HEK293T (cell line): Measurements from ENCODE around the gene GPBP1L1.

Experiments
- CTCF ChIA-PET: fragments of 350-600 bp; formaldehyde crosslinking; extraction: SDS; loops from one replicate; lab custom pipeline; 2021; ENCODE audit warnings: antibody characterized with exemption, inconsistent platforms; lab: Yijun Ruan, JAX
- POLR2A ChIA-PET: fragments of 350-600 bp; formaldehyde crosslinking; extraction: SDS; loops from one replicate; lab custom pipeline; 2020; ENCODE audit warnings: antibody characterized with exemption, inconsistent platforms; lab: Yijun Ruan, JAX
- DNase-seq: peaks from one replicate; pipeline ENCODE4 v3.0.0; 2012; ENCODE audit warnings: mixed read lengths; ENCODE audit errors: extremely low spot score
- ARNT ChIP-seq: fragments of 450-650 bp; IDR thresholded peaks from 2 replicates; pipeline ENCODE4 v1.6.1; 2017; ENCODE audit warnings: mild to moderate bottlenecking
- BHLHE40 ChIP-seq: fragments of 450-650 bp; IDR thresholded peaks from 2 replicates; pipeline ENCODE4 v1.6.1; 2016; ENCODE audit warnings: mild to moderate bottlenecking, moderate library complexity, borderline replicate concordance
- CTBP1 ChIP-seq: fragments of 450-650 bp; IDR thresholded peaks from 2 replicates; pipeline ENCODE4 v1.6.1; 2016; ENCODE audit warnings: borderline replicate concordance
- ELF4 ChIP-seq: fragments of 450-650 bp; IDR thresholded peaks from 2 replicates; pipeline ENCODE4 v1.6.1; 2017; ENCODE audit warnings: antibody characterized with exemption
- FOXA1 ChIP-seq: fragments of 450-650 bp; IDR thresholded peaks from 2 replicates; pipeline ENCODE4 v1.6.1; 2016; ENCODE audit warnings: mild to moderate bottlenecking
- FOXK2 ChIP-seq: fragments of 450-650 bp; IDR thresholded peaks from 2 replicates; pipeline ENCODE4 v1.6.1; 2016; ENCODE audit warnings: mild to moderate bottlenecking
- FOXM1 ChIP-seq: fragments of 450-650 bp; IDR thresholded peaks from 2 replicates; pipeline ENCODE4 v1.6.1; 2017; ENCODE audit warnings: mild to moderate bottlenecking, borderline replicate concordance
- HDGF ChIP-seq: fragments of 450-650 bp; IDR thresholded peaks from 2 replicates; pipeline ENCODE4 v1.6.1; 2017; ENCODE audit warnings: antibody characterized with exemption, borderline replicate concordance
- L3MBTL2 ChIP-seq: fragments of 450-650 bp; conservative IDR thresholded peaks from 2 replicates; pipeline ENCODE4 v1.6.1; 2016; ENCODE audit warnings: mild to moderate bottlenecking
- LEF1 ChIP-seq: fragments of 450-650 bp; IDR thresholded peaks from 2 replicates; pipeline ENCODE4 v1.6.1; 2017; ENCODE audit warnings: mild to moderate bottlenecking, borderline replicate concordance
- NFRKB ChIP-seq: fragments of 450-650 bp; IDR thresholded peaks from 2 replicates; pipeline ENCODE4 v1.6.1; 2016; ENCODE audit warnings: mild to moderate bottlenecking, moderate library complexity
- PKNOX1 ChIP-seq: fragments of 450-650 bp; IDR thresholded peaks from 2 replicates; pipeline ENCODE4 v1.6.1; 2016
- SP1 ChIP-seq: fragments of 450-650 bp; IDR thresholded peaks from 2 replicates; pipeline ENCODE4 v1.6.1; 2017
- SUZ12 ChIP-seq: fragments of 450-650 bp; IDR thresholded peaks from 2 replicates; pipeline ENCODE4 v1.6.1; 2016; ENCODE audit warnings: mild to moderate bottlenecking
- TARDBP ChIP-seq: fragments of 450-650 bp; IDR thresholded peaks from 2 replicates; pipeline ENCODE4 v1.6.1; 2016
- ZNF384 ChIP-seq: fragments of 450-650 bp; IDR thresholded peaks from 2 replicates; pipeline ENCODE4 v1.6.1; 2016

The GPBP1L1 gene

DNA sequence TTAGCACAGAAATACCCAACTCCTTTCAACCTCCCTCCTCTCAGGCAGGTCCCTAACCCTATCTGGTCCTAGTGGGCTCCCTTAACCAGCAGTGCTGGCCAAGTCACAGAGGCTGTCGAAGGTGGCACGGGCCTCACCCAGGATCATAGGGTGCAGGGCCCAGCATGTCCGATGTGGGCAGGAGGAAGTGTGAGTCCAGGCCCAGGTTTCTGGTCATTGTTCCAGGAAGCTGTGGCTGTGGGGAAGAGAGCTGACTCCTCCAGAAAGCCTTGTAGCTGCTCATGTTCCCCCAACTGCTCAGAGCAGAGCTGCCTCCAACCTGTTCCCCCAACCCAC, 64.9 kb downstream of the GPBP1L1 start:
- POLR2A ChIA-PET, result no interaction called here
- DNase-seq, result no peak
- CTCF ChIA-PET, result no interaction called here
- no peak for TF ChIP-seq FOXA1
- TF ChIP-seq ZNF384, result no peak
- TF ChIP-seq BHLHE40, result no peak
- TF ChIP-seq SP1, result no peak
- no peak for TF ChIP-seq NFRKB
- no peak for TF ChIP-seq HDGF

DNA sequence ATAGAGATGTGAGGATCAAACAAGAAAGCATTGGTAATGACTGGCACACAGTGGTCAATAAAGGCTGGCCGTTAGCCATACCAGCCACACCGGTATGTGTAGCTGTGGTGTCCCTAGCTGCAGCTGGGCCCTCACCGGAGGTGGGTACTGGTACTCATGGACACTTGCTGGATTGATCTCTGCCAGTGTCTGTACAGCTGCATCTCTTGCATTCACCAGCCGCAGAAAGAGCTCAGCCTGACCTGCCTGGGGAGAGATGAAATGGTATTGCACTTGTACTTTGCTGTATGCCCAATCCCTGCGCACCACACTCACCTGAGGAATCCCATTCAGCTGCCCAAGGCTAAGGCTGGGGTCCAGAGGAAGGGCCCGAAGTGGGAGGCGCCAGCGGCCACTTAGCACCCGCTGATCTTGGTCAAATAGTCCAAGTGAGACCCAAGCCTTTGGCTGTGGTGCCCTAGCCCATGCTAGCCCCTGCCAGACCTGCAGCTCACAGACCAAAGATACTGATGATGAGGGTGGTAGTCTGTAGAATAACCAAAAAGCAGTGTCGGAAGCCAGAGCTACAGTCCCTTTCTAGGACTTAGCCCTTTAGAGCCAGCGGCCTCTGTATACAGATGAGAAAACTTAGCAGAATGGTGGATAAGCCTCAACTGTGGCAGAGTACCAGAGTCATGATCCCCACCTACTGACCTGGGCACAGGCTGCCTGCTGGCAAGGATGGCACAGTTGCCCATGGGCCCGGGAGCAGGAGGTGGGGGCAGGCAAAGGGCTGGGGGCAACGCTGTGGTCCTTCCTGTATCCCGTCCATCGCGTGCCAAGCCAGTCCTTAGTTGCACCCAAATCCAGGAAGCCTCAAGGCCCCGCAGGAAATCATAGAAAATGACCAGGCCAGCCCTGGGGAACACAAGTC, 65.5 kb downstream of the GPBP1L1 start:
- ChIA-PET CTCF (no interaction called here), POLR2A (no interaction called here)
- DNase-seq, result peak; percentile 9
- TF ChIP-seq SUZ12 (no peak), PKNOX1 (no peak), ARNT (no peak), LEF1 (no peak), HDGF (no peak), NFRKB (no peak), FOXK2 (no peak), CTBP1 (no peak), FOXM1 (no peak), L3MBTL2 (no peak), SP1 (no peak), TARDBP (no peak)

DNA sequence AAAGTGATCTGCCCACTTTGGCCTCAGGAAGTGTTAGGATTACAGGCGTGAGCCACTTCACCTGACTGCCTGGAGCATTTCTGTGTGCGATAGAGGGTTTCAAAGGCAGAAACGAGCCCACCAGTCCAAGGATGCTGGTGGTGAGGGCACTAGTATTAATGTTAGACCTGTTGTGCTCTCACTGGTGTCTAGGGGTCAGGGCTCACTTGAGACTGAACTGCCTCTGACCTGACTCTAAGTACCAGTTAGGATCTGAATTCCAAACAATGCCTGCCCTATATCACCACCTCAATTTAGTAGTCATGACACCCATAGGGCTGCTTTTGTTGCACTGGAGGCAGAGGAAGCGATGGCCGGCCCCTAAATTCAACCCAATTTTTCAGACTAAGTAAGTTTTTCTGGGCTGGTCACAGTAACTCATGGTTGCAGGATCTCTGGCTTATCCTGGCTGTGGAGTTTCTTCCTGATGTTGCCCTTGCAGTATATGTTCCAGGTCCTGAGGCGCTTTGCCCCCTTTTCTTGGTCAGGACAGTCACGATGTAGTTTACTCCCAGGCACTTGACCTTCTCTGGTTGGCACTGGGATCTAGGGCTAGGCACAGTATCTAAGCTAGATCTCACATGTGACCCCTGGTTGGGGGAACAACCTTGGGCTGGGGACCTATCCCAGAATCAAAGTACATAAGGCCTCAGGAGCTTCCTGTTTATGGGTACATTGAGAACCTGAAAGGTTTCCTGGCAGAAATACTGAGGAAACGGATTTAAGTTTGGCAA, 67.0 kb downstream of the GPBP1L1 start:
- ChIA-PET POLR2A (no interaction called here), CTCF (no interaction called here)
- no peak for DNase-seq
- TF ChIP-seq BHLHE40 (no peak), ARNT (no peak), PKNOX1 (no peak), ZNF384 (no peak)

- ChIA-PET CTCF (no interaction called here), POLR2A (no interaction called here)
- DNase-seq, result no peak
- TF ChIP-seq LEF1 (no peak), SUZ12 (no peak), L3MBTL2 (no peak), FOXA1 (no peak), ARNT (no peak), CTBP1 (no peak), ZNF384 (no peak), ELF4 (no peak), SP1 (no peak), TARDBP (no peak), FOXK2 (no peak), PKNOX1 (no peak), BHLHE40 (no peak)
Measured at GRCh38 chr1:45617618-45618017, 68.7 kb downstream of the GPBP1L1 start.

- no peak for DNase-seq
- ChIA-PET CTCF (no interaction called here), POLR2A (no interaction called here)
- no peak for TF ChIP-seq TARDBP
- TF ChIP-seq BHLHE40, result no peak
- no peak for TF ChIP-seq ARNT
- TF ChIP-seq FOXA1, result no peak
- TF ChIP-seq HDGF, result no peak
- TF ChIP-seq SUZ12, result no peak
Measured at GRCh38 chr1:45615885-45616284, 70.4 kb downstream of the GPBP1L1 start.

DNA sequence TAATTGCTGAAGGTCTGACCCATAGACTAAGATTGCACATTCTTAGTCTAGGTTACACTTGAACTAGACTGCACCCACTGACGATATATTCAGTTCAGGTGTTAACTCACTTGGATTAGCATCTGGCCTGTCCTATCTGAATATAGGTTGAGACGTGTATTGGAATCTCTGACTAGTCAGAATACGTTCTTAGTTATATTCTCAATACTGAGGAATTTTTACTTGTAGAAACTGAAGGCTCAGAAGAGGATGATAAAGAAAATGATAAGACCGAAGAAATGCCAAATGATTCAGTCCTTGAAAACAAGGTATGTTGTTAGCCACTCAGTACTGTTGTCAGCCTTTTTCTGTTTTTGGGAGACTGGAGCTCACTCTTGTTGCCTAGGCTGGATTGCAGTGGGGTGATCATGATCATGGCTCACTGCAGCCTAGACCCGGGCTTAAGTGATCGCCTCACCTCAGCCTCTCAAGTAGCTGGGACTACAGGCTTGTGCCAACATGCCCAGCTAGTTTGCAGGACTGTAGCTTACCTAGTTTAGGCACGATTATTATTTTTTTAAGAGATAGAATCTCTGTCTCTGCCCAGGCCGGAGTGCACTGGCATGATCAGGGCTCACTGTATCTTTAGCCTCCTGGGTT, 73.3 kb downstream of the GPBP1L1 start:
- ChIA-PET CTCF (no interaction called here), POLR2A (interaction anchor here (1.0 kb wide), 1 partner anchor 28 kb away, joined by 3 read pairs; no protein-coding TSS in a partner anchor)
- no peak for TF ChIP-seq ARNT
- no peak for TF ChIP-seq FOXM1
- no peak for TF ChIP-seq CTBP1
- TF ChIP-seq PKNOX1, result no peak
- TF ChIP-seq ZNF384, result no peak
- no peak for TF ChIP-seq L3MBTL2
- TF ChIP-seq FOXA1, result no peak
- TF ChIP-seq ELF4, result no peak
- no peak for TF ChIP-seq FOXK2
- no peak for TF ChIP-seq SP1
- TF ChIP-seq NFRKB, result no peak
- TF ChIP-seq SUZ12, result no peak
- no peak for DNase-seq
